ENCODE measurements around the gene C3orf80.

DNA sequence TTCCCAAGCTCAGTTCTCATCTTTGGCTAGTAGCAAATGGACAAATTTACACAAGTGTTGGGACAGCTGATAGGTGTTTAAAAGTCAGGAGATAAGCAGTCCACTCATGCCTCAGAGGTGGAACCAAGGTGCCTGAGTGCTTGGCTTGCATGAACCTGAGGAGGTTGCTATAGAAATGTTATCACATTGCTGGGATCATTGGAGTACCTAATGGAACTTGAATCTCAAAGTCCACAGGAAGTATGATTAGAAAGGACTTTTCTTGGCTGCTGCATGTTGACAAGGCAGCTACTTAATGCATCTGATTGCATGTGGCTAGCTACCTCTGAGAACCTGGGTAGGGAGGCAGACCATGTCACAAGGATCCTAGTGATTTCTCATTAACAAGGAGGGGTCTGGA, 39.5 kb upstream of the C3orf80 start:
- TF ChIP-seq POLR2AphosphoS5 (IDR thresholded peaks at IDR 0.05): no peak
- TF ChIP-seq, protein P1, sequence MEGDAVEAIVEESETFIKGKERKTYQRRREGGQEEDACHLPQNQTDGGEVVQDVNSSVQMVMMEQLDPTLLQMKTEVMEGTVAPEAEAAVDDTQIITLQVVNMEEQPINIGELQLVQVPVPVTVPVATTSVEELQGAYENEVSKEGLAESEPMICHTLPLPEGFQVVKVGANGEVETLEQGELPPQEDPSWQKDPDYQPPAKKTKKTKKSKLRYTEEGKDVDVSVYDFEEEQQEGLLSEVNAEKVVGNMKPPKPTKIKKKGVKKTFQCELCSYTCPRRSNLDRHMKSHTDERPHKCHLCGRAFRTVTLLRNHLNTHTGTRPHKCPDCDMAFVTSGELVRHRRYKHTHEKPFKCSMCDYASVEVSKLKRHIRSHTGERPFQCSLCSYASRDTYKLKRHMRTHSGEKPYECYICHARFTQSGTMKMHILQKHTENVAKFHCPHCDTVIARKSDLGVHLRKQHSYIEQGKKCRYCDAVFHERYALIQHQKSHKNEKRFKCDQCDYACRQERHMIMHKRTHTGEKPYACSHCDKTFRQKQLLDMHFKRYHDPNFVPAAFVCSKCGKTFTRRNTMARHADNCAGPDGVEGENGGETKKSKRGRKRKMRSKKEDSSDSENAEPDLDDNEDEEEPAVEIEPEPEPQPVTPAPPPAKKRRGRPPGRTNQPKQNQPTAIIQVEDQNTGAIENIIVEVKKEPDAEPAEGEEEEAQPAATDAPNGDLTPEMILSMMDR (IDR thresholded peaks at IDR 0.05 in 8 of 11, conservative IDR thresholded peaks at IDR 0.05 in 3 of 11): no peak

Data from spleen (tissue), 7 donors.